NCI-H2081 treated with DMSO at 0.1 percent for 48 hours (cell line): ENCODE data around the gene AKR1C8.
"Not testable (repeated sequence)": the region's sequence is repeated elsewhere in the genome, so short reads cannot be mapped to it uniquely, and the experiment has no call there.

Source experiments
- DNase-seq: peaks from one replicate; lab custom pipeline; 2025; lab: John Stamatoyannopoulos, UW

Gene AKR1C8

GRCh38 chr10:5184987-5185775 lies at the start of gene AKR1C8:
TSS of gene AKR1C8 (minus strand) at chr10:5185150. CDS start at chr10:5185104, 46 bp downstream.
- DNase-seq: no peak

GRCh38 chr10:5234106-5234860 lies 49.3 kb upstream of the AKR1C8 start:
- no peak for DNase-seq

- DNase-seq: no peak
These were observed 48.4 kb upstream of the AKR1C8 start for GRCh38 chr10:5233324-5233723.

GRCh38 chr10:5229019-5229418 lies 44.1 kb upstream of the AKR1C8 start:
- DNase-seq: no peak

GRCh38 chr10:5222942-5223341 lies 38.0 kb upstream of the AKR1C8 start:
- not testable (repeated sequence) for DNase-seq

GRCh38 chr10:5219262-5219661 lies 34.3 kb upstream of the AKR1C8 start:
- no peak for DNase-seq

GRCh38 chr10:5216801-5217200 lies 31.9 kb upstream of the AKR1C8 start:
- DNase-seq: no peak

- DNase-seq: no peak
These were observed 27.0 kb upstream of the AKR1C8 start for GRCh38 chr10:5211696-5212536.

- DNase-seq: not testable (repeated sequence)
These were observed 25.3 kb upstream of the AKR1C8 start for GRCh38 chr10:5210261-5210660.

- not testable (repeated sequence) for DNase-seq
These were observed 24.8 kb upstream of the AKR1C8 start for GRCh38 chr10:5209776-5210175.

- no peak for DNase-seq
These were observed 21.8 kb upstream of the AKR1C8 start for GRCh38 chr10:5206799-5207198.

- no peak for DNase-seq
These were observed 14.4 kb upstream of the AKR1C8 start for GRCh38 chr10:5199398-5199797.

- DNase-seq: no peak
These were observed 13.4 kb upstream of the AKR1C8 start for GRCh38 chr10:5198386-5198785.

GRCh38 chr10:5196702-5197113 lies 11.8 kb upstream of the AKR1C8 start, which contains the start of gene AKR1C4:
TSS of gene AKR1C4 (plus strand) at chr10:5196837. CDS start at chr10:5196868, 31 bp downstream.
- DNase-seq: no peak

GRCh38 chr10:5195727-5196374 lies 10.9 kb upstream of the AKR1C8 start:
- DNase-seq: no peak

- DNase-seq: no peak
These were observed 9.5 kb upstream of the AKR1C8 start for GRCh38 chr10:5194431-5194830.

- DNase-seq: no peak
These were observed 3.4 kb upstream of the AKR1C8 start for GRCh38 chr10:5188358-5188757.

GRCh38 chr10:5187867-5188266 lies 2.9 kb upstream of the AKR1C8 start:
- no peak for DNase-seq

GRCh38 chr10:5183923-5184322 lies 1.0 kb downstream of the AKR1C8 start:
- no peak for DNase-seq

GRCh38 chr10:5180503-5180902 lies 4.4 kb downstream of the AKR1C8 start:
- not testable (repeated sequence) for DNase-seq

- DNase-seq: not testable (repeated sequence)
These were observed 9.4 kb downstream of the AKR1C8 start for GRCh38 chr10:5175581-5175980.
